ENCODE data around the gene SETD6.

Gene SETD6

GRCh38 chr16:58507195-58507962 is 7.9 kb upstream of the SETD6 start (continued):
- TF ChIP-seq ZNF132 (tag by site-specific recombination; IDR thresholded peaks at IDR 0.05; ENCODE audit: borderline replicate concordance) (no peak), ZNF560 (tag by site-specific recombination; IDR thresholded peaks at IDR 0.05; ENCODE audit: borderline replicate concordance) (no peak), ZBTB11 (tag by site-specific recombination; conservative IDR thresholded peaks at IDR 0.05; ENCODE audit: low read depth) (no peak), ZSCAN16 (tag by site-specific recombination; IDR thresholded peaks at IDR 0.05) (no peak), BCL6B (tag by site-specific recombination; IDR thresholded peaks at IDR 0.05) (no peak), ZNF223 (tag by site-specific recombination; IDR thresholded peaks at IDR 0.05) (no peak), ZNF280D (tag by site-specific recombination; IDR thresholded peaks at IDR 0.05) (no peak), ZNF24 (tag by site-specific recombination; IDR thresholded peaks at IDR 0.05) (no peak)

- ChIA-PET CTCF (interaction anchor here (1.0 kb wide), 1 partner anchor 154 kb away, joined by 3 read pairs; no protein-coding TSS in a partner anchor), POLR2A (no interaction called here)
- Histone ChIP-seq H3K4me3 (ENCODE audit: low read depth, low read length) (no peak overlapping the region), H3K9me3 (ENCODE audit: control insufficient read depth, insufficient read depth, low read depth, low read length) (no peaks in the 10 kb centered on the region), H3K27ac (ENCODE audit: extremely low read depth, low read depth, low read length) (no peak overlapping the region), H3K36me3 (ENCODE audit: control insufficient read depth in 2 of 2, insufficient read depth in 1 of 2, low read length in 2 of 2) (peaks cover 0 to 14% of the 10 kb centered on the region in 2 experiments; a peak in 1 of 3 replicates), H3K4me1 (ENCODE audit: control insufficient read depth, insufficient read depth, low read length) (no peaks in the 10 kb centered on the region)
- TF ChIP-seq ZNF138 (tag by site-specific recombination; IDR thresholded peaks at IDR 0.05; ENCODE audit: borderline replicate concordance) (no peak), ZNF146 (tag by site-specific recombination; IDR thresholded peaks at IDR 0.05) (no peak), ZNF449 (tag by site-specific recombination; IDR thresholded peaks at IDR 0.05) (no peak), ZNF302 (tag by site-specific recombination; IDR thresholded peaks at IDR 0.05; ENCODE audit: low read depth) (no peak), ZNF544 (tag by site-specific recombination; IDR thresholded peaks at IDR 0.05) (no peak), ZNF707 (tag by site-specific recombination; IDR thresholded peaks at IDR 0.05) (no peak), SP7 (tag by site-specific recombination; IDR thresholded peaks at IDR 0.05) (no peak), ZNF585B (tag by site-specific recombination; IDR thresholded peaks at IDR 0.05) (no peak), ZNF350 (tag by site-specific recombination; IDR thresholded peaks at IDR 0.05) (no peak), ZNF530 (tag by site-specific recombination; IDR thresholded peaks at IDR 0.05; ENCODE audit: low read depth) (no peak), ZNF639 (tag by site-specific recombination; IDR thresholded peaks at IDR 0.05) (no peak), ZNF423 (tag by site-specific recombination; IDR thresholded peaks at IDR 0.05) (no peak), ZFP69B (tag by site-specific recombination; IDR thresholded peaks at IDR 0.05) (no peak), ZNF174 (tag by site-specific recombination; IDR thresholded peaks at IDR 0.05) (no peak), ZNF221 (tag by site-specific recombination; IDR thresholded peaks at IDR 0.05; ENCODE audit: borderline replicate concordance) (no peak)
These were observed 7.2 kb upstream of the SETD6 start for GRCh38 chr16:58507963-58508670.
